ENCODE data around the gene PRPF31. TPM values are rescaled to one million over a fixed set of nuclear protein-coding genes. Genes with fewer than 3 reads are reported as not detected.

The PRPF31 gene
- total and polyA plus RNA-seq, 8 donors, result 22.8 to 98.2 (median 39.5) TPM

GRCh38 chr19:54104998-54105715 lies 10.4 kb upstream of the PRPF31 start:
- intact Hi-C loops (cut with DNase I; ENCODE audit: low total_unique reads), result no loop called here
- no peak for TF ChIP-seq EP300 (IDR thresholded peaks at IDR 0.05)
- TF ChIP-seq POLR2A (IDR thresholded peaks at IDR 0.05), result no peak
- no peak for TF ChIP-seq POLR2AphosphoS5 (IDR thresholded peaks at IDR 0.05)
- no peak for TF ChIP-seq CTCF (IDR thresholded peaks at IDR 0.05)
- WGBS, 5 donors, result 85 to 91% (median 85%) methylated on average over 8 to 11 of the region's 11 CpGs

GRCh38 chr19:54105796-54106195 lies 9.8 kb upstream of the PRPF31 start:
- no peak for TF ChIP-seq POLR2A (IDR thresholded peaks at IDR 0.05)
- TF ChIP-seq POLR2AphosphoS5 (IDR thresholded peaks at IDR 0.05), result no peak
- TF ChIP-seq CTCF (IDR thresholded peaks at IDR 0.05), result no peak
- no peak for TF ChIP-seq EP300 (IDR thresholded peaks at IDR 0.05)
- H3K4me3 ChIP-seq, result no peak overlapping the region
- no peaks in the 10 kb centered on the region for H3K27me3 ChIP-seq
- no peak for DNase-seq
- 86 to 92% (median 91%) methylated on average over 10 of the region's 10 CpGs for WGBS, 5 donors
- peaks cover 50 to 63% (median 59%) of the 10 kb centered on the region in 4 donors for H3K36me3 ChIP-seq
- no peak overlapping the region for H3K27ac ChIP-seq
- peaks cover 15 to 30% (median 22%) of the 10 kb centered on the region in 4 donors for H3K4me1 ChIP-seq
- intact Hi-C loops (cut with DNase I; ENCODE audit: low total_unique reads), result no loop called here
- no peaks in the 10 kb centered on the region for H3K9me3 ChIP-seq

More at GRCh38 chr19:54104998-54105715, 10.4 kb upstream of the PRPF31 start:
- no peak overlapping the region for H3K4me3 ChIP-seq
- peaks cover 44 to 56% (median 53%) of the 10 kb centered on the region in 4 donors for H3K36me3 ChIP-seq
- H3K4me1 ChIP-seq, result peaks cover 15 to 30% (median 22%) of the 10 kb centered on the region in 4 donors
- no peaks in the 10 kb centered on the region for H3K27me3 ChIP-seq
- no peaks in the 10 kb centered on the region for H3K9me3 ChIP-seq
- no peak overlapping the region for H3K27ac ChIP-seq
- DNase-seq, result no peak

- Histone ChIP-seq H3K4me3 (no peak overlapping the region), H3K27me3 (no peaks in the 10 kb centered on the region), H3K27ac (no peak overlapping the region), H3K9me3 (no peaks in the 10 kb centered on the region), H3K36me3 (peaks cover 52 to 72% (median 68%) of the 10 kb centered on the region in 4 donors), H3K4me1 (peaks cover 15 to 29% (median 22%) of the 10 kb centered on the region in 4 donors)
- WGBS, 5 donors, result 81 to 85% (median 83%) methylated on average over 15 of the region's 15 CpGs
- no peak for DNase-seq
- TF ChIP-seq CTCF (IDR thresholded peaks at IDR 0.05), result no peak
- no peak for TF ChIP-seq POLR2AphosphoS5 (IDR thresholded peaks at IDR 0.05)
- TF ChIP-seq POLR2A (IDR thresholded peaks at IDR 0.05), result no peak
- no peak for TF ChIP-seq EP300 (IDR thresholded peaks at IDR 0.05)
- intact Hi-C loops (cut with DNase I; ENCODE audit: low total_unique reads), result no loop called here
Observed at GRCh38 chr19:54106716-54107115, 8.8 kb upstream of the PRPF31 start.

- H3K9me3 ChIP-seq, result no peaks in the 10 kb centered on the region
- intact Hi-C loops (cut with DNase I; ENCODE audit: low total_unique reads), result no loop called here
- H3K27me3 ChIP-seq, result no peaks in the 10 kb centered on the region
- whole genome bisulfite sequencing, 5 donors, result 69 to 79% (median 77%) methylated on average over 18 to 21 of the region's 21 CpGs
- H3K27ac ChIP-seq, result no peak overlapping the region
- no peak for DNase-seq
- H3K36me3 ChIP-seq, result peaks cover 52 to 78% (median 78%) of the 10 kb centered on the region in 4 donors
- H3K4me3 ChIP-seq, result no peak overlapping the region
- H3K4me1 ChIP-seq, result peaks cover 10 to 21% (median 16%) of the 10 kb centered on the region in 4 donors
- TF ChIP-seq EP300 (IDR thresholded peaks at IDR 0.05), result no peak
Observed at GRCh38 chr19:54107876-54108490, 7.6 kb upstream of the PRPF31 start.
